ENCODE data around the gene PPP2R1A.
A peak's percentile ranks its signal among the peaks of the same experiment; 100 is the strongest.

The PPP2R1A gene

GRCh38 chr19:52189735-52190486 lies at the start of gene PPP2R1A:
Gene PPP2R1A, plus strand, starts transcription at chr19:52190052. Its CDS starts 45 bp downstream, at chr19:52190097.
- DNase-seq (ENCODE audit: low spot score) = peak; percentile 96

- no peak for DNase-seq (ENCODE audit: low spot score)
These were observed 48.6 kb upstream of the PPP2R1A start for GRCh38 chr19:52141203-52141602.

GRCh38 chr19:52142001-52142595 lies 47.8 kb upstream of the PPP2R1A start:
- no peak for DNase-seq (ENCODE audit: low spot score)

- no peak for DNase-seq (ENCODE audit: low spot score)
These were observed 41.6 kb upstream of the PPP2R1A start for GRCh38 chr19:52148256-52148655.

- no peak for DNase-seq (ENCODE audit: low spot score)
These were observed 34.1 kb upstream of the PPP2R1A start for GRCh38 chr19:52155596-52156359.

GRCh38 chr19:52170304-52170703 lies 19.5 kb upstream of the PPP2R1A start:
- DNase-seq (ENCODE audit: low spot score) = no peak

- no peak for DNase-seq (ENCODE audit: low spot score)
These were observed 19.0 kb upstream of the PPP2R1A start for GRCh38 chr19:52170863-52171320.

- peak; percentile 77 for DNase-seq (ENCODE audit: low spot score)
These were observed 18.3 kb upstream of the PPP2R1A start, which contains the start of gene ZNF836 for GRCh38 chr19:52171321-52172169. Gene ZNF836, minus strand, starts transcription at chr19:52171621. Its CDS starts 3,549 bp downstream, at chr19:52168072.

- no peak for DNase-seq (ENCODE audit: low spot score)
These were observed 17.5 kb upstream of the PPP2R1A start for GRCh38 chr19:52172347-52172746.

GRCh38 chr19:52176574-52176973 lies 13.3 kb upstream of the PPP2R1A start:
- DNase-seq (ENCODE audit: low spot score) = no peak

GRCh38 chr19:52187407-52187806 lies 2.4 kb upstream of the PPP2R1A start:
- DNase-seq (ENCODE audit: low spot score) = no peak

- no peak for DNase-seq (ENCODE audit: low spot score)
These were observed 774 bp upstream of the PPP2R1A start for GRCh38 chr19:52188822-52189734.

GRCh38 chr19:52190487-52191293 lies 838 bp downstream of the PPP2R1A start:
- DNase-seq (ENCODE audit: low spot score) = no peak

- DNase-seq (ENCODE audit: low spot score) = no peak
These were observed 1.5 kb downstream of the PPP2R1A start for GRCh38 chr19:52191389-52191788.

- no peak for DNase-seq (ENCODE audit: low spot score)
These were observed 2.1 kb downstream of the PPP2R1A start for GRCh38 chr19:52191951-52192350.

GRCh38 chr19:52196256-52196967 lies 6.6 kb downstream of the PPP2R1A start:
- no peak for DNase-seq (ENCODE audit: low spot score)

GRCh38 chr19:52197964-52198363 lies 8.1 kb downstream of the PPP2R1A start:
- no peak for DNase-seq (ENCODE audit: low spot score)

- DNase-seq (ENCODE audit: low spot score) = no peak
These were observed 8.8 kb downstream of the PPP2R1A start for GRCh38 chr19:52198678-52199077.

GRCh38 chr19:52200044-52200443 lies 10.2 kb downstream of the PPP2R1A start:
- peak; percentile 38 for DNase-seq (ENCODE audit: low spot score)
